ENCODE data around the gene GJB5.

- TF ChIP-seq POLR2A (IDR thresholded peaks at IDR 0.05) (no peak), POLR2AphosphoS5 (IDR thresholded peaks at IDR 0.05) (no peak), EP300 (IDR thresholded peaks at IDR 0.05) (no peak)
- TF ChIP-seq, protein P1, sequence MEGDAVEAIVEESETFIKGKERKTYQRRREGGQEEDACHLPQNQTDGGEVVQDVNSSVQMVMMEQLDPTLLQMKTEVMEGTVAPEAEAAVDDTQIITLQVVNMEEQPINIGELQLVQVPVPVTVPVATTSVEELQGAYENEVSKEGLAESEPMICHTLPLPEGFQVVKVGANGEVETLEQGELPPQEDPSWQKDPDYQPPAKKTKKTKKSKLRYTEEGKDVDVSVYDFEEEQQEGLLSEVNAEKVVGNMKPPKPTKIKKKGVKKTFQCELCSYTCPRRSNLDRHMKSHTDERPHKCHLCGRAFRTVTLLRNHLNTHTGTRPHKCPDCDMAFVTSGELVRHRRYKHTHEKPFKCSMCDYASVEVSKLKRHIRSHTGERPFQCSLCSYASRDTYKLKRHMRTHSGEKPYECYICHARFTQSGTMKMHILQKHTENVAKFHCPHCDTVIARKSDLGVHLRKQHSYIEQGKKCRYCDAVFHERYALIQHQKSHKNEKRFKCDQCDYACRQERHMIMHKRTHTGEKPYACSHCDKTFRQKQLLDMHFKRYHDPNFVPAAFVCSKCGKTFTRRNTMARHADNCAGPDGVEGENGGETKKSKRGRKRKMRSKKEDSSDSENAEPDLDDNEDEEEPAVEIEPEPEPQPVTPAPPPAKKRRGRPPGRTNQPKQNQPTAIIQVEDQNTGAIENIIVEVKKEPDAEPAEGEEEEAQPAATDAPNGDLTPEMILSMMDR (IDR thresholded peaks at IDR 0.05): no peak
Measured at GRCh38 chr1:34780528-34780927, 25.7 kb downstream of the GJB5 start.
